HG03432 (cell line): ENCODE data around the gene HELB.

ENCODE experiments used
- ATAC-seq: cut with Tn5 transposase; IDR thresholded peaks from one replicate; pipeline ENCODE4 v1.9.1; 2021; ENCODE audit warnings: mild to moderate bottlenecking, moderate library complexity; ENCODE audit not compliant: unreplicated experiment

Gene HELB

DNA sequence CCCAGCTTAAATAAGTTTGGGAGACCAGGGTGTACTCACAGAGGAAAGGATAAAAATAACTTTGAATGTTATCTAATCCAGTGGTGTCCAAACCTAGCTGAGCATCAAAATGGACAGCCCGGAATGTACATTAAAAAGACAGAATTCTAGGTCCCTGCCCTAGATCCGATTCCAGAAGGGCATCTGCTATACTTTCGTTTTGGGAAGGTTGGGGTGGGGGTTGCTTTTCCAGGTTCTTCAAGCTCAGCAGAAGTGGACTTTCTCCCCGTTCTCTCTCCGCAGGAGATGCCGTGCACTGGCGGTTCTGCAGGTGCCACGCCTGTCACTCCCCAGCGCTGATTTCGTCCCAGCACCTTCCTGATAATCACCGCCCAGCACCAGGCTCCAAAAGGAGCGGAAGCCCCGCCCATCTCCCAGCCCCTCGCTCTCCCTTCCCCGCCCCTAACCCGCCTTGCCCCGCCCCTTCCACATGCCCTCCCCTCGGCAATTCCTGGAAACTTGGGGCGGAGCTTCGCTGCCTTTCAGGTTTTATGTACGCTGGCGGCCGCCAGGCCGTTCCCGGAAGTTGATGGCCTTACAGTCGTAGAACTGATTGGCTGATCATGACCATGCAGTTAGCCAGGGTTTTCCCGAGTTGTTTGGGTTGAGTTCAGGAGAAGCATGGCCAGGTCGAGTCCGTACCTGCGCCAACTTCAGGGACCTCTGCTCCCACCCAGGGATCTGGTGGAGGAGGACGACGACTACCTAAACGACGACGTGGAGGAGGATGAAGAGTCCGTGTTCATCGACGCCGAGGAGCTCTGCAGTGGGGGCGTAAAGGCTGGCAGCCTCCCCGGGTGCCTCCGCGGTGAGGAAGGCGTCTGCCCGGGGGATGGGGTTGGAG, at the start of gene HELB:
TSS of gene HELB (plus strand) at position 550 of the 883 bp plus-strand sequence. CDS start at position 661, 111 bp downstream.
- peak; percentile 93 for ATAC-seq

DNA sequence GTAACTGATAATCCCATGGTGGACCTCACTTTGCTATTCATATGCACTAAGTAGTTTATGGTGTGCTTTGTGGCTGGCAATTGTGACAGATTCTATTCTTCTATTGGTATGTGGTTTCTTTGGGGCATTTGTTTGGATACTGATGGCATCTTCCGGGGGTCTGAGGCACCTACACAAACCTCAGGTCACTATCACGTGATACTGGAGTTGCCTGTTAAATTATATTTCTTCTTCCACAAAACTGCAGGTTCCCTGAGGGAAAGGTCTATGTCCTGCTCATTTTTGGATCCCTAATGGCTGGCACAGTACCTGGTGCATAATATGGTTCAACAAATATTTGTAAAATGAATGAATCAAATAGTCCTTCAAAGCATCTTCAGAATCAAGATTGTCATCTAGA, 49.5 kb upstream of the HELB start:
- no peak for ATAC-seq

DNA sequence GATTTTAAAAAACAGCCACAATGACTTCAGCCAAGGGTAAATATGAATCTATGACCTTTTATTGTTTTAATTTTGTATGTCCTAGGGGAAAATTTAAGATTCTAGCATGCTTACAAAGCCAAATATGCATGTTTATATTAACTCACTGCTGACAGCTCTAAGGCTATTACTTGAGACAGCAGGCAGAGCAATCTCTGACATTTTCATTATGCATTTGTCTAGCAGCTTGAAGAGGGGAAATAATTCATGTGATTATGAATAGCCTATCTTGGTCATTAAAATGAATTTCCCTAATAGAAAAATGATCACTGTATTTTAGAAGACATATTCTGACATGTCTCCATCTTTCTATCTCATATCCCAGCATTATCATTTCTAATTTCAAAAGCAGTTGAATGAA, 46.6 kb upstream of the HELB start:
- ATAC-seq, result no peak

DNA sequence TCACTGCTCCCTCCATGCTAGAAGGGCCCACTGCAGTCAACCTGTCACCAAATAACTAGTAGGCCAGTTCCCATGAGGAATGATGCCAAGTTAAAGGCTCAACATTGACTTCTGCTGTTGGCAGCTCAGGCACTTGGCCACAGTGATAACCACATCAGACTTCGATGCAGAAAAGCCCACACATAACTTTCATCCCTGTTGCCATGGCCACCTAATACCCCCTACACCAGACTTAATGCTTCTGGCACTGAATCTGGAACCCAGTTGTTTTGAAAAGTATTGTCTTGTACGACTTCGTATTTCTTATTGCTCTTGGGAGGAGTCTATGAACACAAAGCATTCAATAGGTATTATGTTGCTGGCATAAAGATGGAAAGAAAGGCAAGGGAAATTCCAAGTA, 44.3 kb upstream of the HELB start:
- no peak for ATAC-seq

DNA sequence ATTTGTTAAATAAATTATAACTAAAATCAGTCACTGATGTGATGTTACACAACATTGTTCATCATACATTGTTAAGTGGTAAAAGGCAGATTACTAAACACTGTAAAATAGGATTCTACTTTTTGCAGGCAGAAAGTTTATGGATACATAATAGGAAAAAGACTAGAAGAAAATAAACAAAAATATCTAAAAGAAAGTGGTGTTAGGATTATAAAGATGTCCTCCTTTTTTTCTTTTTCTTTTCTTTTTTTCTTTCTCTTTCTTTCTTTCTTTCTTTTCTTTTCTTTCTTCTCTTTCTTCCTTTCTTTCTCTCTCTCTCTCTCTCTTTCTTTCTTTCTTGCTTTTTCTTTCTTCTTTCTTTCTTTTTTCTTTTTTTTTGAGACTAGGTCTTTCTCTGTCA, 39.6 kb upstream of the HELB start:
- ATAC-seq, result no peak

DNA sequence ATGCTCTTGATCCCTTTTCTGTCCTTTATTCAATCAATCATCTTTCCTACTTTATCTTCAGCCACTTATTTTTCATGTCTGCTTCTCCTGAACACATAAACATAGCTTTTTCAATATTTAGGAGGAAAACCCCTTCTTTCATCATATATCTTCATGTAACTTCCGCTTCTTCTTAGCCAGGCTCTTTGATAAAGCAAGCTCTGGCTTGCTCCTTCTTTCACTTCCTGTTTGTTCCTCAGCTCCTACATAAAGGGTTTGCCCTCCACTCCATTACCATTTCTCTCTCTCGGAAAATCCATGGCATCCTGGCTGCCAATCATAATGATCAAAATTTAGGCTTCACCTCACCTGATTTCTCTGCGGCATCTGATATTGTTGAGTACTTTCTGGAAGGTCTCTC, 33.7 kb upstream of the HELB start:
- peak; percentile 54 for ATAC-seq

DNA sequence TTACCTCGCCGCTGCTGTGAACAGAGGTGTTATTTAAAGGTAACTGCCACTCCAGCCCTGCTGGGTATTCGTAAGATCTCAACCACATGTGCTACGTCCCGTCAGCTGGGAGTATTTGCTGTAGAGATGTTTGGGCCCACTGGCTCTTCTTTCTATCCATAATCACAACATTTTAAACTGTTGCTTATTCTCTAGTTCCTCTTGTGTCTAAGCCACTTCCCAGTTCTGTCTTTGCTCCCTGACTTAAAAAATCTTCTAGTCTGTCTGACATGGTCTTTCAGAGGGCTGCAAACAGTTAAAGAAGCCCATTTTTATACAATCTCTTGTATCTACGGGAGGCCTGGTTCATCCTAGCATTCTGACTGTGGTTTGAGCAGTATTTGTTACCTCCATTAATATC, 33.2 kb upstream of the HELB start:
- ATAC-seq, result no peak

DNA sequence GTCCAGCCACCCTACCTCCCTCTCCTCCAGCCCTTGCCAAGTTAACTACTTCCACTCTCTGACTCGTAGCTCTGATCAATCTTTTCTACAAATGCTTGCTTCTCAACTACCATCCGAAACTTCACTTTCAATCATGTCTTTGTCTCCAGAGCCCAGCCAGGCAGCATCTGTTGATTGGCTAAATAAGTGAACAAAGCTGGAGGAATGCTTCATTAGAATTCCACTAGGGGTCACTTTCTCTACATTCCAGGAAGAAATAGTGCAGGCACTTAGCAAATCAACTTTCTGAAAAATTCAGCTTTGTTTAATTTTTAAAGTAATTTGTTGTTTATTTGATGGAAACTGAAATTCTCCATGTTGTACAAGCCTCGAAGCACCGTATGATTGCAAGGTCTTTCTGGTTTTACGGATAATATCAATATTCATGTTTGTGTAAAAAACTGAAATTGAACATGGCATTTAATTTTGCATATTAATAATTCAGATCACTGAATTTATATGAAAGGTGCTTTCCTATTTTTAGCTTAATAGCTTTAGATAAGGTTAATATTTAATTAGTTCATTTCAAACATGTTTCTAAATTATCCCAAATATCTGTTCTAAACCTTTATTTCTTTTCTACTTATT, 32.4 kb upstream of the HELB start:
- ATAC-seq, result peak; percentile 56

DNA sequence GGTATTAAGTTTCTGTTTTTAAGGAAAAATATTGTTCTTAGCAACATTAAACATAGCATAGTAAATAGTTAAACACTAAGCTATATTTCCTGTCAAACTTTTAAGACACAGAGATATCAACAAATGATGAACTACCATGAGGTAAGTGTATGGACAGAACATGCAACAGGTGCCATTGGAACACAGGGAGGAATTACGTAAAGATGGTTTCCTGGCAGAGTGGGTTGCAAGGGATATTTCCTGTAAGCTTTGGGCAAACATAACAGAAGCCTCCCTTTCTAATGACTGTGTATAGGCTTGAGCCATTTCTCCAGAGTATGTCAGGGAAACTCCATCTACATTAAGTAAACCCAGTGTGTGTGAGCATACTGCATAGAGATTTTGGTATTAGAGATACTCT, 31.7 kb upstream of the HELB start:
- ATAC-seq, result no peak

DNA sequence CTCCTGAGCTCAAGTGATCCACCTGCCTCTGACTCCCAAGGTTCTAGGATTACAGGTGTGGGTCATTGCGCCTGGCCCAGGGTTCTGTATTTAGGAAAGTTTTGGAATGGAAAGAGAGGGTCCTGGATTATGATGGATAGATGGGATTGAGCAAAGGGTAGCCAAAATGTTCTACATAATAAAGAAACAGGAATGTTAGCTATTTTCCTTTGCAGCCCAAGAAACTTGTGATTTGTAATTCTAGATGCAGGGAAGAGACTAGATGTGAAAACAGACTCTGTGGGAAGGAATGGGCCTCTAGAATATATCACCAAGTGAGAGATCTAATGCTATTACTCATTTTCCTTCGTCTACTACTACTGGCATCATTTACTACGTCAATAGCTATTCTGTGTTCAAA, 29.6 kb upstream of the HELB start:
- no peak for ATAC-seq

DNA sequence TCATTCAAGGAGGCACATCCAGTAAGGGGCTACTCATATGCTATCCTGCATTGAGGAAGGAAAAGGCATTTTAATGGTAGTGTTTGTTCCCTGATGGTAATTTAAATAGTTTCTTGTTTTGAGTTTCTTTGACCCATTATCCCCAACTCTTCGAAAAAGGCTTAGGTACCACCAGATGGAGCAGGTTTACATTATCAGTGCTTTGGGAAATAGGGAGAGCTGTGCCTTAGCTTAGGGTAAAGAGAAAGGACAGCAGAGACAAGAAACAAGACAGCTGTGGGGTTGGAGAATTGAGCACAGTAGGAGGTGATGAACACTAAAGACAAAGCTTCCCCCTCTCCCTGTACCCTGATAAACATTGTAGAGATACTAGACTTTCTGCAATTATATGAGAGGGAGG, 29.1 kb upstream of the HELB start:
- no peak for ATAC-seq

DNA sequence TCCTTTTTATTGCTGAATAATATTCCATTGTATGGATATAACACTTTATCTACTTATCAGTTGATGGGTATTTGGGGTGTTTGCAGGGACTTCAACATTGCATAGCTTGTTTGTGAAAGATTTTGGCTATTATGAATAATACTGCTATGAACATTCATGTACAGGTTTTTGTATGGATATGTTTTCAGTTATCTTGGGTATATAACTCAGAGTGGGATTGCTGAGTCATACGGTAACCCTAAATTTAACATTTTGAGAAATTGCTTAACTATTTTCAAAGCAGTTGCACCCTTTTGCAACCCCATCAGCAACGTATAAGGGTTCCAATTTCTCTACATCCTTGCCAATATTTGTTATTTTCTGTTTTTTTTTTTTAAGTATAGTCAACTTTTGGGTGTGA, 27.3 kb upstream of the HELB start:
- no peak for ATAC-seq

DNA sequence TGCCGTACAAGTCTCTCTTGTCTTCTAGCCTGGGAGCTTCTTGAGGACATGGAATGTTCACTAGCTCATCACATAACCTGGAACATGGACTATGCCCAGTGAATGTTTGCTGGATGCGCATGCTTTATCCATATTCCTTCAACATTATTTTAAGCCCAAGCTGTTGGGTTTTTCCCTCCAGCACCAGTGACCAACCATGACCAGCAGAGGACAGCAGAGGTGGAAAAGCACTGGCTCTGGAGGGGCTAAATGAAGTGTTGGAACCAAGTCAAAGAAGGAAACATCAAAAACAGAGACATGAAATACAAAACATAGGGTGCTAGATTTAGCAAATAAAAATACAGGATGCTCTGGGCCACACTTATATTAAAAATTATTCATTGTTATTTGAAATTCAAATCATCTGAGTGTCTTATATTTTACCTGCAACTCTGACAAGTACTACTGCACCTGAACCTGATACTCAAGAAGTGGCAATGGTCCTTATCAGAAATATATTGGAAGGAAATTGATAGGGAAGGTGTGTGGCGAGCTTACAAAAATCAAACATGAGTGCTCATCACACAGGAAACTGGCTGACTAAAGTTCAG, 23.1 kb upstream of the HELB start:
- ATAC-seq, result no peak

DNA sequence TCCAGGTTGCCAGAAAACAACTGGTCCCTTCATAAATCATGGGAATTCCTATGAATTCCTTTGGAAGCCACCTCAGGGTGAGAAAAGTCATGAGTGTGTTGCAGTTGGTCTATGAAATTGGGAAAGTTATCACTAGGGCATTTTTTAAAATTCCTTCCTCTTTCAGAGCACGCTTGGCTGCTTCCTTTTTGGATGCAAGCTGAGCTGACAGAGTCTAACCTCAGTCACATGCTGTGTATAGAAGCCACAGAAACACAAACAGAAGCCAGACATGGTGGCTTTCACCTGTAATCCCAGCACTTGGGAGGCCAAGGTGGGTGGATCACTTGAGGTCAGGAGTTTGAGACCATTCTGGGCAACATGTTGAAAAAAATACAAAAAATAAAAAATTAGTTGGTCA, 21.7 kb upstream of the HELB start:
- ATAC-seq, result no peak

DNA sequence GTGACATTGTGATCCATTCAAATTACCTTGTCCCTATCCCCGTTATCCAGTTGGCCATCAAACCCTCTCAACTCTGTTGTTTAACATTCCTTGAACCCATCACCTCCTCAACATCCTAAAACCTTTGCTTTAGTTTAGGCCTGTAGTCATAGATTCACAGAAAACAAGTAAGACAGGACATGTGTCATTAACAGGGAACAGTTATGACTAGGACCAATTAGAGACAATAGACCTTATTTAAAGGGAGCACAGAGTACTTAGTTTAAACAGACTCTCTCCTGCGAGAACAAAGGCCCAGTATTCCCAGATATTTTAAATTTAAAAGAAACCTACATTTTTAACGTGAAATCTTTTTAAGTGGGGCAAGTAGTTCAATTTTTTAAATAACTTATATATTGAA, 20.0 kb upstream of the HELB start:
- no peak for ATAC-seq

DNA sequence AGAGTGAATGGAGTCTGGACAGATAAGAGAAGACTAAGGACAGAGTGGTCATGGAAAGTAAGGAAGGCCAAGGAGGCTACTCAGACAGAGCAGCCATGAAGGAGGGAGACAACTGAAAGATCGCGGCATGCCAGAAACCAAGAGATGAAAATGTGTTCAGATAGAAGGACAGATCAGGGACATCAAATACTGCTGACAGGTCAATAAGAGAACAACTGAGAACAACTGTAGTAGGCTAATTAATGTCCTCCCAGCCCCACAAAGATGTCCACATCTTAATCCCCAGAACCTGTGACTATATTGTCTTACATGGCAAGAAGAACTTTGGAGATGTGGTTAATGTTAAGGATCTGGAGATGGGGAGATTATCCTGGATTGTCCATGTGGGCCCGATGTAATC, 15.0 kb upstream of the HELB start:
- ATAC-seq, result no peak

DNA sequence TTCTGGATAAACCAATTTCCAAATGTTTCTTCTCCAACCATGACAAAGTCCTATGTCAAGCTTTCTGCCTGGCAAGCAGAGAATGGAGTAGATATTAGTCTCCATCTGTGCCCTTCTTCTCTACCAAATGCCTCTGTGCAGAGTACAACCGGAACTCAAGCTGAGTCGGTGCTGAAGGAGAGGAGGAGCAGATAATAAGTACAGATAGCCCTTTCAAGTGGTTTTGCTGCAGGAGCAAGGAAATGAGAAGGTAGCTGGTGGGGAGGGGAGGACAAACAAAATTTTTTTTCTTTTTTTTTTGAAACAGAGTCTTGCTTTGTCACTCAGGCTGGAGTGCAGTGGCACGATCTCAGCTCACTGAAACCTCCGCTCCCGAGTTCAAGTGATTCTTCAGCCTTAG, 14.2 kb upstream of the HELB start:
- ATAC-seq, result no peak

DNA sequence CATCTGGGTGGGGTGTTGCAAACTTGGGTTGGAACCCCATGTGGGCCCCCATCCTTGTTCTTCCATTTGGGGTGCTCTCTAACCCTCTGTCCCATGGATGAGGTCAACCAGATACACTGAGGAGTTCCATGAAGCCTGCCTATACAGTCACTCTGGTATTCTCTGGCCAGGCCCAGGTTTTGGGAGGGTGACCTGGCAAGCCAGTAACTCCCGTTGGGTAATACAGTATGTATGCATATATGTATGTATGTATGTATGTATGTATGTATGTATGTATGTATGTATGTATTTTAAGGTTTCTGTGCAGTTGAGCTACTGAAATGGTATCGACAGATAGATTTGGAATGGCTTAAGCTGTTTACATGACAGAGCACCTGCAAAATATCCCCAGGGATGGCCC, 12.8 kb upstream of the HELB start:
- no peak for ATAC-seq

DNA sequence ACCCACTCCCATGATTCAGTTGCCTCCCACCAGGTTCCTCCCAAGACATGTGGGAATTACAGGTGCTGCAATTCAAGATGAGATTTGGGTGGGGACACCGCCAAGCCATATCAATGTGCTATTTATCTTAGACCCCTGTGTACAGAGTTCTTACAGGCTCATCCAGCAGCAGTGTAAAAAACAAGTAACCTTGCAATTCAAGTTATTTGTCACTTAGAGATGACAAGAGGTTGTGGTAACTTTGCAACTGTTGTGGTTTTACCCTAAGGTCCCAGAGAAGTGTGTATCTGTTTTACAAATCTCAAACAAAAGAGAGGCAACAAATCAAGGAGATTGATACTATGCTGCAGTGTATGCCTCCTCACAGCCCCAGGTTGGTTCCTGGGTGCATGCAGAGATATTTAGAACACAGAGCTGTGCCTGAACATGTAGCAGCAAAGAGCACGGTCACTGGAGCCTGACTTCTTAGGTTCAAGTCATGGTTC, 11.5 kb upstream of the HELB start:
- ATAC-seq, result peak; percentile 64

DNA sequence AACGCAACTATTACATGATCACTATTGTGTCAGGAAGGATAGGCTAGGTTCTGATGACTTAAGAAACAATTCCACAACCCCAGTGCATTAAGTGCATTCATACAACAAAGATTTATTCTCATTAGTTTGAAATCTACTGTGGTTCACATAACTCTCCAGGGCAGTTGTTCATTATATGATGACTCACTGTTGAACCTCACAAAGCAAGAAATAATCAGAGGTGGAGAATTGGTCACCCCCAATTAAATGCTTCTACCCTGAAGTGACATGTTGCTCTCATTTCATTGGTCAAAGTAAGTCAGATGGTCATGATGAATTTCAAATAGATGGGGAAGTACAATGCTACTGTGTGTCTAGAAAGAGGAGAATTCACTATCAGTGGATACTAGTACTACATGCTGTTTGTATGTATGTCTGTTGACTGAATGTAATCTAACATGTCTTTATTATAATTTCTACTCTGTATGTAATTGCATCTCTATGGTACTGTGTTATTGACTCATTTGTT, 6.1 kb upstream of the HELB start:
- ATAC-seq, result no peak

DNA sequence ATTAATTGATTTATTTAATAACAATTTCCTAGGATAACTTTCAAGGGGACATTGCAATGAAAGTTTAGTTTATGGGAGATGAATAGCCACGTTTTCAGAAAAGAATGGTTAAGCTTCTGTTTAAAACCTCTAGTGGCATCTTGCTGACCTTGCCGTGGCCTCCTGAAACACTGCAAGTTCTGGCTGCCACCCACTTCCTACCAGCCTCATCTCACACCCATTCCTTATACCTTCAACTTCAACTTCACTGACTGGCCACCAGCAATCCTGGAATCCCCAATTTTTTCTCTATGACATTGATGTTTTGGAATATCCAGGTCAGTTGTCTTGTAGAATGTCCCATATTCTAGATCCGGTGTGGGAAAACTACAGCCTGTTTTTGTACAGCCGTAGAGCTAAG, 5.2 kb upstream of the HELB start:
- ATAC-seq, result no peak

DNA sequence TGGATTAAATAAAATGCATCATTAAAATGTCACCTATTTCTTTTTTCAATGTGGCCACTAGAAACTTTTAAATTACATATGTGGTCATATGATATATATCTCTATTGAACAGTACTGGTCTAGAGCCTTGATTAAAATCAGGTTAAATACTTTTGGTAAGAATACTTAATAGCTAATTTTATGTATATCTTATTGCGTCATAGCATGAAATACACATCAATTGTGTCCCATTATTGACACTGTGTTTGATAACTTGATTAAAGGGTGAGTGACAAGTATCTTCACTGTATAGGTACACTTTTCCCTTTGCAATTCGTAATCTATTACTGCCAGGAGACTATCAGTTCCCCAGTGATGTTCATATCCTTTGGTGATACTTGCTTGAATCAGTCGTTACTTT, 4.4 kb upstream of the HELB start:
- no peak for ATAC-seq
